ENCODE results near the gene MYO19. TPM values are rescaled to one million over a fixed set of nuclear protein-coding genes. Genes with fewer than 3 reads are reported as not detected.

MYO19 gene
- total and polyA plus RNA-seq, 2 of the 4 experiments (the other 2 are of a cell fraction), result 35.8 to 55.6 TPM

DNA sequence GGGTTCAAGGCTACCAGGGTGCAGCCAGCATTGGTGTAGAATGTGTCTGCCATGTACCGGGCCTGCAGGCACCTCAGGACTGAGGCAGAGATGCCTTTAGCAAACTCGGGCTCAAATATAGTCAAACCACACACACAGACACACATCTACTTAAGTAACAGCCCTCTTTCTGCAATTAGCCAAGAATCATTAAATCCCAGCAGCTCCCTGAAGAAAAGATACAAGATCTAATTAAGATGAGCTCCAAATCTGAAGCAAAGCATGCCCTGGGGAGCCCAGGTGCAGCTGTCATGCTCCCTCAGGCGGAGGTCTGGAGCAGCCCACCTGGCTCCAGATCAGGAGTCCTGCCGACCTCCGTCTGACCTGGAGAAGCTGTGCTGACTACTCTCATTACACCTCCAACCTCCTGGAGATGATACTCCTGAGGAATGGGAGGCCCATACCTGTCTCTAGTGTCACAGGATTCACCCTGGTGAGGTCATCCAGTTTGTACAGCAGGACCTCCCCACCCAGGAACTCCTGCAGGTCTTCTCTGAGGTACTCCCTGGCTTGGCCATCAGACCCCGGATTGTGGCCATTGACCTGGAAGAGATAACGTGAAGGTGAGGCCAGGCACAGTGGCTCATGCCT lies 6.9 kb downstream of the MYO19 start:
- in situ Hi-C loops (cut with MboI; ENCODE audit: low sequenced_read_pairs) (no loop called here), dilution Hi-C loops (cut with HindIII; ENCODE audit: low sequenced_read_pairs, unreplicated experiment) (no loop called here), intact Hi-C loops (cut with micrococcal nuclease) (no loop called here)
- no peak overlapping the region for H2AFZ ChIP-seq (replicated peaks; ENCODE audit: low read length, poor library complexity)
- H3K4me2 ChIP-seq (ENCODE audit: low read depth, low read length), result no peak overlapping the region
- H3K9me3 ChIP-seq (ENCODE audit: control insufficient read depth, insufficient read depth, low read length), result no peaks in the 10 kb centered on the region
- H4K20me1 ChIP-seq (ENCODE audit: insufficient read depth, low read length), result peaks cover 6% of the 10 kb centered on the region
- no peak overlapping the region for H3K9ac ChIP-seq (ENCODE audit: low read depth, low read length)
- H3K36me3 ChIP-seq (ENCODE audit: control insufficient read depth, insufficient read depth, low read length), result peaks cover 37% of the 10 kb centered on the region
- no peak overlapping the region for H3K23ac ChIP-seq (ENCODE audit: low read depth, low read length)
- H3K14ac ChIP-seq (replicated peaks; ENCODE audit: low read depth, low read length), result no peak overlapping the region
- peaks cover 17% of the 10 kb centered on the region for H3K9me1 ChIP-seq (ENCODE audit: insufficient read depth, low read length)
- no peak overlapping the region for H3K18ac ChIP-seq (ENCODE audit: low read depth, low read length)
- POLR2A ChIA-PET (ENCODE audit: unreplicated experiment), result interaction anchor here (0.7 kb wide), 1 partner anchor 18 kb away, joined by 3 read pairs; no protein-coding TSS in a partner anchor
- no peak for TF ChIP-seq CTCF (conservative IDR thresholded peaks at IDR 0.05; ENCODE audit: low read depth, low read length)
- TF ChIP-seq CHD1 (IDR thresholded peaks at IDR 0.05; ENCODE audit: low read depth, low read length), result no peak
- TF ChIP-seq RAD21 (IDR thresholded peaks at IDR 0.05; ENCODE audit: low read length), result no peak
- no peak for TF ChIP-seq BHLHE40 (IDR thresholded peaks at IDR 0.05; ENCODE audit: low read depth, low read length)
- TF ChIP-seq FOS (IDR thresholded peaks at IDR 0.05; ENCODE audit: low read depth, low read length), result no peak
- TF ChIP-seq POLR2A (IDR thresholded peaks at IDR 0.05; ENCODE audit: low read depth, low read length), result no peak
- TF ChIP-seq RCOR1 (IDR thresholded peaks at IDR 0.05; ENCODE audit: insufficient replicate concordance, low read length), result no peak
- no peak for TF ChIP-seq ELK1 (IDR thresholded peaks at IDR 0.05; ENCODE audit: borderline replicate concordance, low read depth, low read length)
- TF ChIP-seq MXI1 (IDR thresholded peaks at IDR 0.05; ENCODE audit: borderline replicate concordance, low read depth, low read length), result no peak
- no peak for TF ChIP-seq NFE2L2 (IDR thresholded peaks at IDR 0.05; ENCODE audit: low read depth, low read length)
- H3K27ac ChIP-seq (ENCODE audit: insufficient read depth, low read length), result no peak overlapping the region
- H4K8ac ChIP-seq (ENCODE audit: low read depth in 2 of 2, low read length in 2 of 2), result no peak overlapping the region
- H2BK15ac ChIP-seq (ENCODE audit: low read depth, low read length), result no peak overlapping the region
- no peaks in the 10 kb centered on the region for H3K27me3 ChIP-seq (ENCODE audit: control insufficient read depth, insufficient read depth, low read length)
- H2AK5ac ChIP-seq (ENCODE audit: low read depth, low read length), result no peak overlapping the region
- no peak overlapping the region for H4K5ac ChIP-seq (ENCODE audit: low read depth, low read length)
- no peak overlapping the region for H2BK120ac ChIP-seq (ENCODE audit: low read depth, low read length)
- CTCF ChIA-PET, result no interaction called here
- ATAC-seq (ENCODE audit: low read depth) (no peak), DNase-seq (no peak)
- H2AK9ac ChIP-seq (replicated peaks; ENCODE audit: low read depth, low read length, poor library complexity), result no peak overlapping the region
- no peak overlapping the region for H2BK5ac ChIP-seq (ENCODE audit: low read depth, low read length, poor library complexity, severe bottlenecking)
- no peak overlapping the region for H4K91ac ChIP-seq (ENCODE audit: insufficient read depth, low read depth, low read length)
- peaks cover 17 to 36% of the 10 kb centered on the region in 2 experiments for H3K79me1 ChIP-seq (ENCODE audit: low read depth in 1 of 2, low read length in 2 of 2)
- no peaks in the 10 kb centered on the region for H3K4me1 ChIP-seq (ENCODE audit: control insufficient read depth, insufficient read depth, low read length)
- BruUV-seq (replicated peaks), result no TSS peak
- 100% methylated on average over 3 of the region's 7 CpGs; no CpG with 5 or more reads in 1 of the 2 experiments for WGBS, 2 experiments (ENCODE audit: extremely low coverage in 2 of 2, insufficient read length in 1 of 2)
- H2BK20ac ChIP-seq (ENCODE audit: low read depth, low read length), result no peak overlapping the region
- no peak overlapping the region for H3K4ac ChIP-seq (ENCODE audit: low read depth, low read length)
- no peak overlapping the region for H3K4me3 ChIP-seq (ENCODE audit: insufficient read depth, low read depth, low read length)
- H3K56ac ChIP-seq (ENCODE audit: extremely low read depth, insufficient read depth, low read length), result no peak overlapping the region

Data from IMR-90 (cell line).